Measurements from ENCODE around the gene DEPP1. TPM values are rescaled to one million over a fixed set of nuclear protein-coding genes. Genes with fewer than 3 reads are reported as not detected.

DEPP1 gene
- total RNA-seq, 4 donors from 2014 or later, result 47.3 to 144 (median 72.7) TPM

DNA sequence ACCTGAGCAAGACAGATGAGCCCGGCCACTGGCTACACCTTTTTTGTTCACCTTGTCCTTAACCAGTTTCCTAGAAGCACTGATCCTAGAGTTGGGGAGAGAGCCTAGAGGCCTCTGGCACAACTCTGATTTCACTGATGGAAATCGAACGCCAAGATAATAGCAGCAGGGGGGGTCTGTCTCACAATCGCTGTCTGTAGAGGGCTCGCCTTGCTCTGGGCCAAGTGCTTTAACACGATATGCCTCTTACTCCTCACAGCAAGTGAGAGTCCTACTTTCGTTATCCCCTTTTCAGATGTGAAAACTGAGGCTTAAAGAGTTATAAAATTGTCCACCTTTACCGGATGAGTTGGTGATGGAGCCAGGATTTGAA, 18.5 kb downstream of the DEPP1 start:
- 55 to 59% methylated on average over 8 of the region's 8 CpGs for WGBS, 2 donors
- DNase-seq (ENCODE audit: low spot score in 2 of 2), result no peak
- H3K4me3 ChIP-seq (ENCODE audit: low read depth, poor library complexity, severe bottlenecking), result peak overlapping the region; percentile 46
- TF ChIP-seq, protein P1, sequence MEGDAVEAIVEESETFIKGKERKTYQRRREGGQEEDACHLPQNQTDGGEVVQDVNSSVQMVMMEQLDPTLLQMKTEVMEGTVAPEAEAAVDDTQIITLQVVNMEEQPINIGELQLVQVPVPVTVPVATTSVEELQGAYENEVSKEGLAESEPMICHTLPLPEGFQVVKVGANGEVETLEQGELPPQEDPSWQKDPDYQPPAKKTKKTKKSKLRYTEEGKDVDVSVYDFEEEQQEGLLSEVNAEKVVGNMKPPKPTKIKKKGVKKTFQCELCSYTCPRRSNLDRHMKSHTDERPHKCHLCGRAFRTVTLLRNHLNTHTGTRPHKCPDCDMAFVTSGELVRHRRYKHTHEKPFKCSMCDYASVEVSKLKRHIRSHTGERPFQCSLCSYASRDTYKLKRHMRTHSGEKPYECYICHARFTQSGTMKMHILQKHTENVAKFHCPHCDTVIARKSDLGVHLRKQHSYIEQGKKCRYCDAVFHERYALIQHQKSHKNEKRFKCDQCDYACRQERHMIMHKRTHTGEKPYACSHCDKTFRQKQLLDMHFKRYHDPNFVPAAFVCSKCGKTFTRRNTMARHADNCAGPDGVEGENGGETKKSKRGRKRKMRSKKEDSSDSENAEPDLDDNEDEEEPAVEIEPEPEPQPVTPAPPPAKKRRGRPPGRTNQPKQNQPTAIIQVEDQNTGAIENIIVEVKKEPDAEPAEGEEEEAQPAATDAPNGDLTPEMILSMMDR (IDR thresholded peaks at IDR 0.05), result no peak
- no peak for TF ChIP-seq POLR2A (IDR thresholded peaks at IDR 0.05)
- intact Hi-C loops (cut with DNase I; ENCODE audit: low total_unique reads), result no loop called here

DNA sequence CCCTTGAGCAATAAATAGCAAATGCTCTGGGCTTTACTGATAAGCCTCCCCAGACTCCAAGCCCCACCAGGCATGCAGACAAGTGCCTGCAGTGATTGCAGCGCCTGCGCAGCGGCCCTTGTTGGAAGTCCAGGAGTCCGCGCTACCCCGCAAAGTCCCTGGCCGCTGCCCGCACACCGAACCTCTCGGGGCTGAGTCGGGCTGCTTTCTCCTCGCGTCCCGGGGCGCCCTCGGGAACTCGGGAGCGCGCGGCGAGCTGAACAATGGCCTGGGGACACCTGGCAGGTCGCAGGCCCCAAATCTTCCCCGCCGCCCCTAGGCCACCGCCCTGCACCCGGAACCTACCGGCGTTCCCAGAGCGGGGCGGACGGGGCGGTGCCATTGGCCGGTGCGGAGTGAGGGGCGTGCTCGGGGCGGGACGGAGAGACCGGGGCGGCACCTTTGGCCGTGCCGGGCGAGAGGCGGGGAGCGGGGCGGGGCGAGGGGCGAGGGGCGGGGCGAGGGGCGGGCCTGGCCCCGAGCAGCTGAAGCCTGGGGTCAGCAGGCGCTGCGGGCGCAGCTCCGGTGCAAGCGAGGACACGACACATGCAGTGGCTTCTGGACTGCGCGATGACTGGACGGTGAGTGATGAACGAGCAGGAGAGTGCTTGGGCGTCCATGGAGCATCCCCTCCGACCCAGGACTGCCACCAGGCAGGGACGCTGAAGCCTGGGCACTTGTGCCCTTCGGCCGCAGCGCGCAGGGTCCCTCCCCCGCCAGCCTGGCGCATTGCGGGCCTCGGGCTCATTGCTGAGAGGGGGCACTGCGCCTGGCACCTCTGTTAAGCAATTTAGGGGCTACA, 19.1 kb downstream of the DEPP1 start, which contains the start of gene RASSF4:
TSS of gene RASSF4 (plus strand) at position 556 of the 841 bp plus-strand sequence. CDS start 10,401 bp downstream, outside the sequence.
- TF ChIP-seq POLR2A (IDR thresholded peaks at IDR 0.05), result peak in 1 of 2 donors; percentile 39
- TF ChIP-seq, protein P1 (IDR thresholded peaks at IDR 0.05), result no peak
- H3K4me3 ChIP-seq (ENCODE audit: low read depth, poor library complexity, severe bottlenecking), result peak within 1 kb of the TSS; percentile 66
- intact Hi-C loops (cut with DNase I; ENCODE audit: low total_unique reads), result no loop called here
- peak; percentile 90 to 98 for DNase-seq (ENCODE audit: low spot score in 2 of 2)
- WGBS, 2 donors, result 4 to 5% methylated on average over 23 to 32 of the region's 74 CpGs

DNA sequence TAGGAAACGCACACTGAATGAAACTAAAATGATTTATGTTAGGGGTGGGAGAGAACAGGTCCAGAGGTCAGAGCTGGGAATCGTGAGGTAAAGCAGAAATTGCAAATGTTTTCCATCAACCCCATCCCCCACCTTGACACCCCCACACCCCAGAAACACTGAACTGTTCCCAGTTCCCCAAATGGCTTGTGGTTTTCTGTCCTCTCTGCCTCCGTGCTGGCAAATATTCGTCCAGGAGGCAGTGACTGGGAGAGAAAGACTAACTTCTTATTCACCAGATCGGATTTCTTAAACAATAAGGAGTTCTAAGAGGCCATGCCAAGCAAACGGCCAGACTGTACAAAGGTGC, 19.7 kb downstream of the DEPP1 start:
- DNase-seq (ENCODE audit: low spot score in 2 of 2), result no peak
- 5 to 7% methylated on average over 6 of the region's 6 CpGs for WGBS, 2 donors
- peak overlapping the region; percentile 66 for H3K4me3 ChIP-seq (ENCODE audit: low read depth, poor library complexity, severe bottlenecking)
- intact Hi-C loops (cut with DNase I; ENCODE audit: low total_unique reads), result no loop called here
- TF ChIP-seq POLR2A (IDR thresholded peaks at IDR 0.05), result no peak
- TF ChIP-seq, protein P1 (IDR thresholded peaks at IDR 0.05), result no peak

DNA sequence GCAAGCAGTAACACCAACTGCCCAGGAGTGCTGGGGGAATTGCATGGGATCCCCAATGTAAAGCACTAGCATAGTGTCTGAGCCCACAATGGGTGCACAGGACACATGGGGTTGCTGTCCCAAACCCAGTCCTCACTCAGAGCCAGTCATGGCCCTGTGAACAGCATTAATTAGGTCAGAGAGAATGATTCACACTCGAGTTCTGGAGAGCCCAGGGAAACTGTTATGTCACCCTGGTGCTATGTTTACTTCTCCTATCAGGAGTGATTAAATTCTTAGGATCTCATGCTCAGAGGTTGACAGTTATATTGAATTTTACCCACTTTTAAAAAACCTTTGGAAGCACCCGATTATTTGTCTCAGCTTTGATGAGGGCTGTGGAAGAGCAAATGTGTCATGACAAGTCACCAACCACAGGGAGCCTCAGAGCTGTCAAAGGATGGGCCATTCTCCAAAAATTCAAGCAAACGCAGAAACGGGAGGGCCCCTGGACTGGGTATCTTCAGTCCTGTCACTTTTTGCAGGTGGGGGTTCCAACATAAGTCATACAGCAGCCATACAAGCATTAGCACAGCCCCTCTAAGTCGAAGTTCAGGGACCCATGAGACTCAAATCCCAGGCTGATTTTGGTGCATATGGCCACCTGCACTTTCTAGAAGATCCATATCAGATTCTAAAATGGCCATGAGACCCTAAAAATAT, 20.3 kb downstream of the DEPP1 start:
- H3K4me3 ChIP-seq (ENCODE audit: low read depth, poor library complexity, severe bottlenecking), result peak overlapping the region; percentile 66
- 22 to 23% methylated on average over 5 of the region's 5 CpGs for WGBS, 2 donors
- DNase-seq (ENCODE audit: low spot score in 2 of 2), result peak; percentile 46 to 78
- TF ChIP-seq, protein P1 (IDR thresholded peaks at IDR 0.05), result no peak
- TF ChIP-seq POLR2A (IDR thresholded peaks at IDR 0.05), result no peak
- intact Hi-C loops (cut with DNase I; ENCODE audit: low total_unique reads), result no loop called here

DNA sequence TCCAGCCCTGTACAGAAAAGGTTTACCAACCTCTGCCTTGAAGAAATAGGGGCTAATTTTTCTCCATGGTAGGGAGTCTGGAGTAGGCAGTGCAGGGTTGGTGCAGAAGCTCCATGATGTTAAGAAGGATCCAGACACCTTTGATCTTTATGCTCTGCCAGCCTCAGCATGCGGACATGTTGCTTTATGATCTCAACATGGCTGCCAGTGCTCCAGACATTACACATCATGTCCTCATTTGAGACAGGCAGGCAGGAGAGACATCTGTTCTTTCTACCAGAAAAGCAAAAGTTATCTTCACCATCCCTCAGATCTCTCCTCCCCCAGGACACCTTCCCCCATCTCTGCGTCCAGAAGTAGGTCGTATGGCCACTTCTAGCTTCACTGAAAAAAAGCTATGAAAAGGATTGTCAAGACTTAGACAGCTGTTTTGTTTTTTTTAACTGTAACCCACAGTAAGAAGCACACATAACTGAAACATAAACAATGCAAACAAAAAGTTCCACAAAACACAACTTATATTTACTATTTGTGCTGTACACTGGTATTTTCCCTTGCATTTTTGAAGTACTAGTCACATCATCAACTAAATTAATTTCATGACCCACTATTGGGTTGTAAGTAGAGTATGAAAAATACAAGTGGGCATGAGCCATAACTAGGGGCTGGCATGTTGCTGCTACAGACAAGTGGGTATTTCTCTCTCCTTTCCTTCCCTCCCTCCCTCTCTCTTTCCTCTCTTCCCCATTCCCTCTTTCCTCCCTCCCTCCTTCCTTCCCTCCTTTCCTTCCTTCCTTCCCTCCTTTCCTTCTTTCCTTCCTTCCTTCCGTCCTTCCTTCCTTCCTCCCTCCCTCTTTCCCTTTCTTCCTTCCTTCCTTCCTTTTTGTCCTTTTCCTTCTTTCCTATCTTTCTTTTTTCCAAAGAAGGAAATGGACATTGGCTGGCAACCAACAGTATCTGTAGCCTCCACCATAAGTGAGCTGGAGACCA, 21.6 kb downstream of the DEPP1 start:
- intact Hi-C loops (cut with DNase I; ENCODE audit: low total_unique reads), result no loop called here
- peak in 1 of 2 donors; percentile 6 for DNase-seq (ENCODE audit: low spot score in 2 of 2)
- no peak for TF ChIP-seq POLR2A (IDR thresholded peaks at IDR 0.05)
- TF ChIP-seq, protein P1 (IDR thresholded peaks at IDR 0.05), result no peak
- WGBS, 2 donors, result 94 to 98% methylated on average over 4 of the region's 4 CpGs
- H3K4me3 ChIP-seq (ENCODE audit: low read depth, poor library complexity, severe bottlenecking), result no peak overlapping the region

Measured in lower leg skin (tissue), 4 donors.